Natural killer cell (primary cell): ENCODE data around the gene OGFOD3. TPM values are rescaled to one million over a fixed set of nuclear protein-coding genes. Genes with fewer than 3 reads are reported as not detected.
A peak's percentile ranks its signal among the peaks of the same experiment; 100 is the strongest.

ENCODE experiments used
- ATAC-seq, 3 donors: fragments of 150-1000 bp in 2 of 3; fragments of 200-7000 bp in 1 of 3; cut with Tn5 transposase; 1 replicate in 1 of 3; 2 replicates in 2 of 3; pipeline ENCODE4 v1.10.0; 2021; ENCODE audit warnings: mild to moderate bottlenecking in 2 of 3, moderate library complexity in 2 of 3
- DNase-seq, 2 donors: peaks; one replicate each; pipeline versions ENCODE4 v3.0.0 to v3.0.0-alpha.2; 2013 to 2021; ENCODE audit warnings: mixed read lengths in 1 of 2
- H3K27ac ChIP-seq: one replicate; pipeline ENCODE4 v1.5.1; 2013; ENCODE audit warnings: mild to moderate bottlenecking, low read length
- H3K27me3 ChIP-seq: one replicate; pipeline ENCODE4 v1.6.1; 2013; ENCODE audit warnings: low read length; ENCODE audit not compliant: control insufficient read depth, insufficient read depth
- H3K36me3 ChIP-seq: one replicate; pipeline ENCODE4 v1.6.1; 2013; ENCODE audit warnings: low read length; ENCODE audit not compliant: control insufficient read depth, insufficient read depth
- H3K4me1 ChIP-seq: one replicate; pipeline ENCODE4 v1.6.1; 2013; ENCODE audit warnings: low read length; ENCODE audit not compliant: control insufficient read depth, insufficient read depth
- H3K4me3 ChIP-seq: one replicate; pipeline ENCODE4 v1.5.1; 2013; ENCODE audit warnings: low read length
- H3K9me3 ChIP-seq: one replicate; pipeline ENCODE4 v1.6.1; 2013; ENCODE audit warnings: low read length; ENCODE audit not compliant: control insufficient read depth, insufficient read depth
- H3K27ac Mint-ChIP-seq, 2 donors: one replicate each; pipeline ENCODE4 v1.8.0; 2022; ENCODE audit warnings: mild to moderate bottlenecking in 2 of 2, mixed read lengths in 2 of 2, moderate library complexity in 1 of 2
- H3K27me3 Mint-ChIP-seq, 2 donors: one replicate each; pipeline ENCODE4 v1.8.0; 2022; ENCODE audit warnings: low read depth in 2 of 2, mixed read lengths in 2 of 2
- H3K36me3 Mint-ChIP-seq: one replicate; pipeline ENCODE4 v1.8.0; 2022; ENCODE audit warnings: mixed read lengths
- H3K4me1 Mint-ChIP-seq, 2 donors: one replicate each; pipeline ENCODE4 v1.8.0; 2022; ENCODE audit warnings: mixed read lengths in 2 of 2
- H3K4me3 Mint-ChIP-seq: one replicate; pipeline ENCODE4 v1.8.0; 2022; ENCODE audit warnings: mild to moderate bottlenecking, moderate library complexity, mixed read lengths
- H3K9me3 Mint-ChIP-seq, 2 donors: one replicate each; pipeline ENCODE4 v1.8.0; 2022; ENCODE audit warnings: mixed read lengths in 2 of 2
- CTCF ChIP-seq: fragments of 200-600 bp; IDR thresholded peaks from one replicate; pipeline ENCODE4 v1.8.0; 2022; ENCODE audit warnings: antibody characterized with exemption
- WGBS: methylation state at CpG from one replicate; pipeline ENCODE4 v1.1.7; 2013; ENCODE audit warnings: missing lambda C conversion rate; ENCODE audit not compliant: insufficient coverage; 5-methylcytosine and 5-hydroxymethylcytosine counted together
- intact Hi-C: fragments of 100-400 bp; cut with micrococcal nuclease; formaldehyde crosslinking; loops from one replicate; pipeline ENCODE4 v1.14.2; 2022
- total RNA-seq, 4 donors: library from RNA; stranded (reverse); fragments of 120-200 nt in 1 of 4; gene quantifications; one replicate each; pipeline versions ENCODE4 v1.2.3 to v1.2.4, GENCODE V29; 2013 to 2022

OGFOD3 gene
- total RNA-seq, 3 donors from 2014 or later (not counting 1 experiment from before 2014, with no cell fraction given): 21.6 to 28.6 (median 23.3) TPM

- intact Hi-C loops: no loop called here
- peaks cover 3 to 29% of the 10 kb centered on the region in 2 donors for H3K4me1 Mint-ChIP-seq
- no peak overlapping the region for H3K27ac Mint-ChIP-seq
- ATAC-seq (no peak), DNase-seq (no peak)
- H3K27me3 Mint-ChIP-seq: no peaks in the 10 kb centered on the region
- no peak for TF ChIP-seq CTCF
- Histone ChIP-seq H3K4me3 (no peak overlapping the region), H3K27me3 (no peaks in the 10 kb centered on the region), H3K27ac (no peak overlapping the region), H3K4me1 (peaks cover 50% of the 10 kb centered on the region), H3K9me3 (no peaks in the 10 kb centered on the region), H3K36me3 (peaks cover 53% of the 10 kb centered on the region)
- H3K4me3 Mint-ChIP-seq: no peak overlapping the region
- H3K36me3 Mint-ChIP-seq: no peaks in the 10 kb centered on the region
- 91% methylated on average over 28 of the region's 28 CpGs for WGBS
- no peaks in the 10 kb centered on the region for H3K9me3 Mint-ChIP-seq
Observed at GRCh38 chr17:82442643-82443464, 24.5 kb upstream of the OGFOD3 start.

- no peak overlapping the region for H3K4me3 ChIP-seq
- no peak overlapping the region for H3K27ac ChIP-seq
- Mint-ChIP-seq H3K36me3 (no peaks in the 10 kb centered on the region), H3K9me3 (no peaks in the 10 kb centered on the region), H3K4me3 (no peak overlapping the region), H3K4me1 (peaks cover 0 to 24% of the 10 kb centered on the region in 2 donors), H3K27ac (peak overlapping the region in 1 of 2 donors; percentile 36), H3K27me3 (no peaks in the 10 kb centered on the region)
- no peaks in the 10 kb centered on the region for H3K27me3 ChIP-seq
- no peak for TF ChIP-seq CTCF
- no peaks in the 10 kb centered on the region for H3K9me3 ChIP-seq
- intact Hi-C loops: no loop called here
- H3K36me3 ChIP-seq: peaks cover 56% of the 10 kb centered on the region
- ATAC-seq (no peak), DNase-seq (no peak)
- H3K4me1 ChIP-seq: peaks cover 47% of the 10 kb centered on the region
- WGBS: 89% methylated on average over 27 of the region's 27 CpGs
Observed at GRCh38 chr17:82441691-82442487, 23.5 kb upstream of the OGFOD3 start.

- peaks cover 0 to 18% of the 10 kb centered on the region in 2 donors for H3K4me1 Mint-ChIP-seq
- H3K27ac Mint-ChIP-seq: peak overlapping the region; percentile 36 to 54
- WGBS: 90% methylated on average over 17 of the region's 17 CpGs
- no peak overlapping the region for H3K4me3 Mint-ChIP-seq
- ATAC-seq (no peak), DNase-seq (no peak)
- Histone ChIP-seq H3K9me3 (no peaks in the 10 kb centered on the region), H3K27me3 (no peaks in the 10 kb centered on the region), H3K27ac (no peak overlapping the region), H3K4me1 (peaks cover 48% of the 10 kb centered on the region), H3K4me3 (no peak overlapping the region), H3K36me3 (peaks cover 57% of the 10 kb centered on the region)
- H3K9me3 Mint-ChIP-seq: no peaks in the 10 kb centered on the region
- no peaks in the 10 kb centered on the region for H3K27me3 Mint-ChIP-seq
- TF ChIP-seq CTCF: no peak
- intact Hi-C loops: no loop called here
- H3K36me3 Mint-ChIP-seq: no peaks in the 10 kb centered on the region
Observed at GRCh38 chr17:82440991-82441627, 22.7 kb upstream of the OGFOD3 start.
